KMS-11 (cell line): ENCODE data around the gene SLC17A9.

ENCODE experiments used
- H2AFZ ChIP-seq: fragments of 200-600 bp; sonication (generic); 2 replicates; pipeline ENCODE4 v1.6.1; 2016; ENCODE audit warnings: antibody characterized with exemption, mixed run types, low read depth
- H3K27ac ChIP-seq: fragments of 200-600 bp; sonication (generic); 2 replicates; pipeline ENCODE4 v1.6.1; 2016; ENCODE audit warnings: mild to moderate bottlenecking, mixed run types
- H3K27me3 ChIP-seq: fragments of 200-600 bp; sonication (generic); 2 replicates; pipeline ENCODE4 v1.6.1; 2017; ENCODE audit warnings: mild to moderate bottlenecking, low read depth, mixed run types, moderate library complexity; ENCODE audit not compliant: insufficient read depth
- H3K36me3 ChIP-seq: fragments of 200-600 bp; sonication (generic); 2 replicates; pipeline ENCODE4 v1.6.1; 2017; ENCODE audit warnings: mild to moderate bottlenecking, mixed run types; ENCODE audit not compliant: insufficient read depth
- H3K4me1 ChIP-seq: fragments of 200-600 bp; sonication (generic); 2 replicates; pipeline ENCODE4 v1.6.1; 2016; ENCODE audit warnings: mild to moderate bottlenecking, low read depth, mixed run types; ENCODE audit not compliant: poor library complexity, severe bottlenecking
- H3K4me2 ChIP-seq: fragments of 200-600 bp; sonication (generic); 2 replicates; pipeline ENCODE4 v1.7.0; 2016; ENCODE audit warnings: mild to moderate bottlenecking, mixed run types
- H3K4me3 ChIP-seq: fragments of 200-600 bp; sonication (generic); IDR thresholded peaks from 2 replicates; pipeline ENCODE4 v1.6.1; 2017; ENCODE audit warnings: low read depth, low read length, mixed read lengths; ENCODE audit not compliant: insufficient read depth
- H3K79me2 ChIP-seq: fragments of 200-600 bp; sonication (generic); 2 replicates; pipeline ENCODE4 v1.6.1; 2016; ENCODE audit warnings: low read depth, mixed run types; ENCODE audit not compliant: insufficient read depth
- H3K9ac ChIP-seq: fragments of 200-600 bp; sonication (generic); 2 replicates; pipeline ENCODE4 v1.6.1; 2016; ENCODE audit warnings: mild to moderate bottlenecking, mixed run types
- H4K20me1 ChIP-seq: fragments of 200-600 bp; sonication (generic); 2 replicates; pipeline ENCODE4 v1.6.1; 2016; ENCODE audit warnings: mild to moderate bottlenecking, mixed run types; ENCODE audit not compliant: insufficient read depth
- CTCF ChIP-seq: fragments of 200-600 bp; sonication (generic); conservative IDR thresholded peaks from 2 replicates; pipeline ENCODE4 v1.6.1; 2017; ENCODE audit warnings: low read depth, mild to moderate bottlenecking, antibody characterized with exemption, low read length, moderate library complexity, mixed read lengths

Gene SLC17A9

GRCh38 chr20:62984666-62985443 is 32.3 kb downstream of the SLC17A9 start:
- Histone ChIP-seq H3K36me3 (no peaks in the 10 kb centered on the region), H2AFZ (no peak overlapping the region), H3K4me2 (no peak overlapping the region; the same call in 1 of the 2 replicates), H3K27me3 (peaks cover 87% of the 10 kb centered on the region), H4K20me1 (no peaks in the 10 kb centered on the region), H3K79me2 (no peaks in the 10 kb centered on the region), H3K9ac (no peak overlapping the region), H3K27ac (no peak overlapping the region), H3K4me1 (peaks cover 19% of the 10 kb centered on the region), H3K4me3 (no peak overlapping the region)
- no peak for TF ChIP-seq CTCF

GRCh38 chr20:62985444-62985778 is 32.9 kb downstream of the SLC17A9 start:
- no peak overlapping the region for H3K9ac ChIP-seq
- no peaks in the 10 kb centered on the region for H4K20me1 ChIP-seq
- no peak overlapping the region for H3K27ac ChIP-seq
- no peak overlapping the region for H2AFZ ChIP-seq
- H3K36me3 ChIP-seq = no peaks in the 10 kb centered on the region
- no peak for TF ChIP-seq CTCF
- H3K4me2 ChIP-seq = no peak overlapping the region; the same call in 1 of the 2 replicates
- H3K4me3 ChIP-seq = no peak overlapping the region
- peaks cover 86% of the 10 kb centered on the region for H3K27me3 ChIP-seq
- peaks cover 19% of the 10 kb centered on the region for H3K4me1 ChIP-seq
- H3K79me2 ChIP-seq = no peaks in the 10 kb centered on the region

GRCh38 chr20:62986257-62986800 is 33.8 kb downstream of the SLC17A9 start:
- H4K20me1 ChIP-seq = no peaks in the 10 kb centered on the region
- H3K4me3 ChIP-seq = no peak overlapping the region
- no peak overlapping the region for H3K9ac ChIP-seq
- peaks cover 88% of the 10 kb centered on the region for H3K27me3 ChIP-seq
- H3K4me1 ChIP-seq = peaks cover 19% of the 10 kb centered on the region
- no peak overlapping the region for H2AFZ ChIP-seq
- no peaks in the 10 kb centered on the region for H3K36me3 ChIP-seq
- no peak overlapping the region for H3K4me2 ChIP-seq
- TF ChIP-seq CTCF = no peak
- H3K79me2 ChIP-seq = no peaks in the 10 kb centered on the region
- no peak overlapping the region for H3K27ac ChIP-seq

GRCh38 chr20:62987114-62987513 is 34.6 kb downstream of the SLC17A9 start:
- Histone ChIP-seq H3K36me3 (no peaks in the 10 kb centered on the region), H3K79me2 (no peaks in the 10 kb centered on the region), H3K9ac (no peak overlapping the region), H3K27me3 (peaks cover 88% of the 10 kb centered on the region), H2AFZ (no peak overlapping the region), H3K4me3 (no peak overlapping the region), H4K20me1 (no peaks in the 10 kb centered on the region), H3K4me1 (peaks cover 19% of the 10 kb centered on the region), H3K4me2 (no peak overlapping the region), H3K27ac (no peak overlapping the region)
- no peak for TF ChIP-seq CTCF
